HG03025 (cell line): ENCODE results near the gene TRAF2.

Source experiments
- ATAC-seq: cut with Tn5 transposase; IDR thresholded peaks from one replicate; pipeline ENCODE4 v1.9.1; 2021; ENCODE audit warnings: mild to moderate bottlenecking, moderate library complexity; ENCODE audit not compliant: unreplicated experiment, low FRiP score

Gene TRAF2

GRCh38 chr9:136946228-136947027 lies 60.1 kb downstream of the TRAF2 start:
- ATAC-seq = no peak

DNA sequence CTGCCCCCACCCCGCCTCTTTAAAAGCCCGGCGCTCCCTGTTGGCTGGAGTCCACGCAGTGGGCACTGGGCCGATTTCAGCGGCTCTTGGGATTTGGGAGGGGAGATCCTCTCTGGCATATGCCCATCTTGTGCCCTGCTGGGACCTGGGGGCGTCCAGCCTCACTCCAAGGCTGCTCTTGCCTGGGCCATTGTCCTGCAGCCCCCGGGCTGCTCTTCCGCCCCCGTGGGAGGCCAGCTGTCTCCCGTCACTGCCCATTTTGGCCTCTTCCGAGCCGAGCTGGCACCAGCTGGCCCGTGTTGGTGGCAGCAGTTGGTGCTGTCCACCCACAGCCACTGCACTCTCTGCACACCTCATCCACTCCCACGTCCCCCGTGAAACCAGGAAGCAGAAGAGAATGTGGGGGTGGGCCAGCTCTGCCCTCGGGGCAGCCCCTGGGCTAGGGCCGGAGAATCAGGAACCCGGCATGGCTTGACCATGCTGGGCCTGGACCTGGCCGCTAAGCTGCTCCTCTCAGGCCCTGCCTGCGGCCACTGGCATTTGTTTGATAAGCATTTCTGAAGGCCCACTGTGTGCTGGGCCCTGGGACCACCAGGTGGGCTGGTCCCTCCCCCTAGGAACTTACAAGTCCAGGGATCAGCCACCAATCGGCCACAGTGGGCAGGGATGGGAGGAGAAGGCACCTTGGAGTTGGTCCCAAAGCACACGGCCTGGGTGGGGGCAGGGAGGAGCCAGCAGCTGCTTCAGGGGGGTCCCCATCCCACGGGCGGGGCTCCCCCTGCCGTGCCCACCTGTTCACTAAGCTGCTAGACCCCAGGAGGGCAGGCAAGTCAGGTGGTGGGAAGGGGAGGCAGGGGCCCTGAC lies 60.9 kb downstream of the TRAF2 start:
- ATAC-seq = no peak

- no peak for ATAC-seq
Observed at GRCh38 chr9:136947955-136948510, 61.7 kb downstream of the TRAF2 start.

DNA sequence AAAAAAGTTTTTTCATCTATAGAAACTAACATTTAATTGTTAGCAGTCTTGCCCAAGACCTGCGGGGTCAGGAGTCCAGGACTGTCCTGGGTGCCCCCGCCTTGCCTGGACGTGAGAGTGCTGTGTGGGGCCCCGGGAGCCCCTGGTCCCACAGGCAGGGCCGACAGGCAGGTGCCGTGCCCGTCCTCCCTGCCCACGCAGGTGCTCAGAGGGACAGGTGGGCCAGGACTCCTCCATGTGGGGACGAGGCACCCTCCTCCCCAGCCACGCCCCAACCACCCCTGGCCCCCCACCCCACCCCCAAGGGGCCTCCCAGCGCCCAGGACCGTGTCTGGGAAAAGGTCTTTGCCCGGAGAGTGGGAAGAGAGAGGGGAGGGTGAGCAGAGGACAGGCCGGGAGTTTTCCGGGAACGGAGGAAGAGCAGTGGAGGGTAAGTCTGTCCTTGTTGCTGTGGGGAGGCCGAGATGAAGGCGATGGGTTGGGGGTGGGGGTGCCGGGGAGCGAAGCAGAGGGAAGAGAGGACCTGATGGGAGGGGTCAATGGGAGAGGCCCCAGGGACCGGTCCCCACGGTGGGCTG lies 63.0 kb downstream of the TRAF2 start:
- ATAC-seq = no peak

DNA sequence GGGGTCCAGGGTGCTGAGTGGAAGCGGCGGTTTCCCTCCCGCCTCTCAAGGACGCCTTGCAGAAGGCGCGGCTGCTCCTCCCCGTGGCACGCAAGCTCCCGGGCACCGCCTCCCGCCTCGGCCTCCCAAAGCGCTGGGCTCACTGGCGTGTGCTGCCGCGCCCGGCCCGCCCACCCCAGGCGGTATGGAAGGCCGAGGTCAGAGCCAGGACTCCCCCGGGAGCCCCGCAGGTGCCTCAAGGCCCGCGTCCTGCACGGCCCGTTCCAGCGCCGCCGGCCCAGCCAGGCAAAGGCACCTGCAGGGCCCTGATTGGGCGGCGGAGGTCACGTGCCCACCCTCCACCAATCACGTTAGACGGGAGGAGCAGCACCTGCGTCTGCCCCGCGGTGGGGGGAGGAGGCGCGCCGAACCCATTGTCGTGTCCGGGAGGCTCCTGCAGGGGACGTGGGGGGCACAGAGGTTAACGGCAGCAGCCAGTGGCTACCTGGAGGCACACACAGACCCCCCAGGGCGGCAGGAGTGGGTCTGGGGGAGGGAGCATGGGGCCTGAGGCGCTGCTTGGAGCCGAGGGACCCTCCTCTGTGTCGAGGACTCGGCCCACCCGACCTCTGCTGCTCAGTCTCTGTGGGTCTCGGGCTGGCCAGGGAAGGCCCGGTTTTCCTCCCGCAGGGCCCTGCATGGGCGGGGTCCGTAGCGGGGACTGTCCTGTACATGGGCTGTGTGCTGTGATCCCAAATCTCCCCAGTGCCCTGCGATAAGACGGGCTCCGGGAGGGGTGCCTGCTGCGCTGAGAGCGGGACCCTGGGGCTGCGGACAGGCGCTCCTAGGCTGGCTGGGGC lies 63.7 kb downstream of the TRAF2 start:
- peak; percentile 66 for ATAC-seq

DNA sequence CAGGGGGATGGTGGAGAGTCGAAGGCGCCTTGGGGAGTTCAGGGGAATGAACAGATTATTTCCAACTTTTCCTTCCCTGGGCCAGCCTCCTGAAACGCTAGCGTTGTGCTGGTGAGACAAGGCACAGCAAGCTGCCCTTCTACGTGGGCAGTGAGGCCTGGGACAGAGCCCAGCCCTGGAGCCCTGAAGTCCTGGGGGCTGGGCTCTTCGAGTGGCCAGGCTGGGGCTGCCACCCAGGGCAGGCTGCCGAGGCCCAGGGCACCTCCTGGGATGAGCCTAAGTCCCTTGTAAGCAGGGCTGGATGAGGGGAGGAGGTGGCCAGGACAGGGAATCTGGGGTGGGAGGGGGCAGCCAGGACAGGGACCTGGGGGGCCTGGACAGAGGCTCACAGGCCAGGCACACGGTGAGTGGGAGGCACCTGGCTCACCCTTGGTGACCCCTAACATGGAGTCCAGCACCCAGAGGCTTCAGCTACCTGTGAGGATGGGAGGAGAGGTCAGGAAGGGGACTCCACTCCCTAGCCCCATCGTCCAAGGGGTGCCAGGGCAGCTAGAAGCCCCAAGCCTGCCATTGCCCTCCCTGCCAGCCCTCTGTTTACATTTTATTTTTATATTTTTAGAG lies 64.5 kb downstream of the TRAF2 start:
- ATAC-seq = no peak

GRCh38 chr9:136951541-136952320 lies 65.4 kb downstream of the TRAF2 start, which contains the start of gene LCN12:
LCN12 (plus strand) TSS chr9:136952273; CDS start chr9:136952328, 55 bp downstream.
- no peak for ATAC-seq

- no peak for ATAC-seq
Observed at GRCh38 chr9:136952321-136952850, 66.1 kb downstream of the TRAF2 start.

DNA sequence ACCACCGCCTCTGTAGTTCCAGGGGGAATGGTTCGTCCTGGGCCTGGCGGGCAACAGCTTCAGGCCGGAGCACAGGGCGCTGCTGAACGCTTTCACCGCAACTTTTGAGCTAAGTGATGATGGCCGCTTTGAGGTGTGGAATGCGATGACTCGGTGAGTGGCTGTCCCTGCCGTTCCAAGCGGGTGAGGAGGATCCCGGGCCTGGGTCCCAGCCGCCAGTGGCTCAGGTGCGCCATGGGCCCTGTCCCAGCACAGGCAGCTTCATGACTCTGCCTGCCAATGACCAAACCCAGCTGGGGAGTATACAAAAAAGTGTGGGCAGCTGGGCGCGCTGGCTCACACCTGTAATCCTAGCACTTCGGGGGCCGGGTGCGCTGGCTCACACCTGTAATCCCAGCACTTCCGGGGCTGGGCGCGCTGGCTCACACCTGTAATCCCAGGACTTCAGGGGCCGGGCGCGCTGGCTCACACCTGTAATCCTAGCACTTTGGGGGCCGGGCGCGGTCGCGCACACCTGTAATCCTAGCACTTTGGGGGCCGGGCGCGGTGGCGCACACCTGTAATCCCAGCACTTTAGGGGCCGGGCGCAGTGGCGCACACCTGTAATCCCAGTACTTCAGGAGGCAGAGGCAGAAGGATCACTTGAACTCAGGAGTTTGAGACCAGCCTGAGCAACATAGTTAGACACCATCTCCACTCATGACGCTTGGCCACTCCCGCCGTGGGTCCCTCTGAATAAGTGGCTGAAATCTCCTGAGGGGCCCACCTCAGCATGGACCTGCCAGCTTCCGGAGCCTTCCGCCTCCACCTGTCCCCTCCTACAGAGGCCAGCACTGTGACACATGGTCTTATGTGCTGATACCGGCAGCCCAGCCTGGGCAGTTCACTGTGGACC lies 66.8 kb downstream of the TRAF2 start:
- no peak for ATAC-seq

DNA sequence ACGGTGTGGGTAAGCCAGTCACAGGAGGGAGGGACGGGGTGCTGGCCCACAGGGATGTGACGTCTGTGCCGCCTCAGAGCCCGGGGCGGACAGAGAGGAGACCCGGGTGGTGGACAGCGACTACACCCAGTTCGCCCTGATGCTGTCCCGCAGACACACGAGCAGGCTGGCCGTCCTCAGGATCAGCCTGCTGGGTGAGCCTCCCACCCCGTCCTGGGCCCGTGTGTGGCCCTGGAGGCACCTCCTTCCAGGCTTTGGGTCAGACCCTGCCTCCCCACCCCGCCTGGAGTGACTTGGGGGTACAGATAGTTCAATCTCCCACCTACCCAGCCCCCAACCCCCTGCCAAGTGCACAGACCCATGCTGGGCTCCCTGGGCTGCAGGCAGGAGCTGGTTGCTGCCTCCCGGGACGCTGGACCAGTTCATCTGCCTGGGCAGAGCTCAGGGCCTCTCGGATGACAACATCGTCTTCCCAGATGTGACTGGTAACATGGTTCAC lies 67.5 kb downstream of the TRAF2 start:
- no peak for ATAC-seq

GRCh38 chr9:136954270-136955083 lies 68.2 kb downstream of the TRAF2 start:
- ATAC-seq = no peak

- ATAC-seq = no peak
Observed at GRCh38 chr9:136955202-136955942, 69.1 kb downstream of the TRAF2 start.

DNA sequence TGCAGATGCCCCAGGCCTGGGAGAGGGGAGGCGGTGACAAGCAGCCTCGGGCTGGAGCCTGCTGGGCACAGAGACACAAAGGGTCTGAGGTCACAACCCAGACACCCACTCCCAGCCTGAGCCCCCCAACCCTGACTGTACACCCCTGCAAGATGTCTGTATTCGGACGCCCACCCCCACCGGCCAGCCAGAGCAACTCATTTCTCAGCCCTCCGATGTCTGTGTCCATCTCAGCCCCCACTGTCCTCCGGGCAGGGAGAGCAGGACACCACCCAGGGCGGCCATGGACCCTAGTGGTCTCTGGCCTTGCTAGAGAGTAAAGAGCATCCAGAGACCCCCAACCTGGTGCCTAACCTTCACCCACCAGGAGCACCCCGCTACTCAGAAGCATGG lies 69.6 kb downstream of the TRAF2 start:
- ATAC-seq = no peak

- no peak for ATAC-seq
Observed at GRCh38 chr9:136956604-136957003, 70.3 kb downstream of the TRAF2 start.

DNA sequence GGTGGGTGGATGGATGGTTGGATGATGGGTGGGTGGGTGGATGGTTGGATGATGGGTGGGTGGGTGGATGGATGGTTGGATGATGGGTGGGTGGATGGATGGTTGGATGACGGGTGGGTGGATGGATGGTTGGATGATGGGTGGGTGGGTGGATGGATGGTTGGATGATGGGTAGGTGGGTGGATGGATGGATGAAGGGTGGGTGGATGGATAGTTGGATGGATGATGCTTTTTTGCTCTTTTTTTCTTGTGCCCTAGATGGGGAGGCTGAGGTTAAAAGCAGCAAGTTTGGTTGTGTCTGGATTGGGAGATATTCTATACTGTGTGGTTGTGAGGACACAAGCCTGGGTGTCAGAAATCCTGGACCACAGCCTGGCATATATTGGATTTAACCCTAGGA lies 71.1 kb downstream of the TRAF2 start:
- ATAC-seq = no peak

GRCh38 chr9:136957901-136958300 lies 71.6 kb downstream of the TRAF2 start:
- ATAC-seq = no peak
